Left renal pelvis (tissue), 4 donors: ENCODE measurements around the gene SLC38A11. TPM values are rescaled to one million over a fixed set of nuclear protein-coding genes. Genes with fewer than 3 reads are reported as not detected.
"Not testable (repeated sequence)": the region's sequence is repeated elsewhere in the genome, so short reads cannot be mapped to it uniquely, and the experiment has no call there.

Experiments used
- DNase-seq, 4 donors: peaks; one replicate each; pipeline ENCODE4 v3.0.0-alpha.2; 2013; ENCODE audit warnings: low read depth in 4 of 4, low spot score in 3 of 4
- polyA plus RNA-seq, 4 donors: library from polyadenylated mRNA; unstranded; fragments of 120-200 nt; gene quantifications; one replicate each; pipeline ENCODE4 v1.2.1, GENCODE V29; 2013; ENCODE audit not compliant: insufficient read length in 4 of 4

Gene SLC38A11
- polyA plus RNA-seq, 4 donors, result 0.34 to 19.2 (median 11.6) TPM

GRCh38 chr2:164887434-164888144 lies 67.7 kb downstream of the SLC38A11 start:
- no peak for DNase-seq

DNA sequence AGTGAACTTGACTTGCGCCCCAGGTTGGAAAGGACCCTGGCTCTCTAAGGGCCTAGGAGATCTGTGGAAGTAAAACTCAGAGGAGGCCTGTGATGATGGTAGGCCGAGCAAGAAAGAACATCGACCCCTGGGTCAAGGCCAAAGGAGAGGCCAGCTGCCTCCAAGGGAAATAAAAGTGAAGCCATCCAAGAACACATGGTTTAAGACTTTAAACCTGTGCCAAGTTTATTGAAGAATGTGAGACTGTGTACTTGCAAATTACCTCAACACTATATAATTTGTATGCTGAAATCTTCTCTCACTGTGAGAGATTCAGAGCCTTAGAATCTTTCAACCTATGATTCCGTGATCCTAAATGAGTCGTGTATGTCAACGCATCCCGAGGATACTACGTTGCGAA lies 73.0 kb downstream of the SLC38A11 start:
- no peak for DNase-seq

DNA sequence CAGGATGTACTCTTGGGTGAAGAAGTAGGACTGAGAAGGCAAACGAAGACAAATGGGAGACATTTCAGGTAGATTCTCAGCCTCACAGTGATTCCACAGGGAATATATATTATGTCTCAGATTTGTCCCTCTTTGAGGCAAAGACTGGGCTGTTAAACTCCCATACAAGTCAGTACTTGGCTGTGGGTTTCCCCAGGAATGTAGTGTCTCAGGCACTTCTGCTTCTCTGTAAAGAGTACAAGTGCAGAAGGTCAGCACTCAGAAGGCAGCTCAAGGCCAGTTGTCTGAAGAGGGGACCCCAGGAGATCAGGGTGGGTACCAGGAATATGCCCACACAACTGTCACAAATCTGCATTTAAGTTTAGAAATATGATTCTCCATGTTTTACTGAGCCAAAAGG lies 73.8 kb downstream of the SLC38A11 start:
- no peak for DNase-seq

- no peak for DNase-seq
These were observed 75.3 kb downstream of the SLC38A11 start for GRCh38 chr2:164879901-164880535.

GRCh38 chr2:164877927-164878326 lies 77.4 kb downstream of the SLC38A11 start:
- no peak for DNase-seq

DNA sequence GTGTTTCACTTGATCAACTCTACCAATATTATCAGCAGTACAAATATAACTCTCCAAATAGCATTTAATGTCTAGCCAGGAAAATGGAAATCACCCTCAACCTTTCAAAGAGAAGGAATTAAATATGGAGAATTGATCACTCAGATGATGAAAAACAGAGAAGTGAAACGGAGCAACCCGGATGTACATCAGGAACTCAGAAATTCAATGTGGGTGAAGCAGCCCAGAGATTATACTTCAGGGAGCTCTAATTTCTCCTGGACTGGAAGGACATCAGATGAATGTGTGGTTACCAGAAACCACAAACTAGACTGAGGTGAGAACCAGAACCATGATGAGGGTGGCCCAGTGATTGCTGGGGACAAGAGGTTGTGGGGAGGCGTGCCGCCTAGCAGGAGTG lies 78.2 kb downstream of the SLC38A11 start:
- no peak for DNase-seq

DNA sequence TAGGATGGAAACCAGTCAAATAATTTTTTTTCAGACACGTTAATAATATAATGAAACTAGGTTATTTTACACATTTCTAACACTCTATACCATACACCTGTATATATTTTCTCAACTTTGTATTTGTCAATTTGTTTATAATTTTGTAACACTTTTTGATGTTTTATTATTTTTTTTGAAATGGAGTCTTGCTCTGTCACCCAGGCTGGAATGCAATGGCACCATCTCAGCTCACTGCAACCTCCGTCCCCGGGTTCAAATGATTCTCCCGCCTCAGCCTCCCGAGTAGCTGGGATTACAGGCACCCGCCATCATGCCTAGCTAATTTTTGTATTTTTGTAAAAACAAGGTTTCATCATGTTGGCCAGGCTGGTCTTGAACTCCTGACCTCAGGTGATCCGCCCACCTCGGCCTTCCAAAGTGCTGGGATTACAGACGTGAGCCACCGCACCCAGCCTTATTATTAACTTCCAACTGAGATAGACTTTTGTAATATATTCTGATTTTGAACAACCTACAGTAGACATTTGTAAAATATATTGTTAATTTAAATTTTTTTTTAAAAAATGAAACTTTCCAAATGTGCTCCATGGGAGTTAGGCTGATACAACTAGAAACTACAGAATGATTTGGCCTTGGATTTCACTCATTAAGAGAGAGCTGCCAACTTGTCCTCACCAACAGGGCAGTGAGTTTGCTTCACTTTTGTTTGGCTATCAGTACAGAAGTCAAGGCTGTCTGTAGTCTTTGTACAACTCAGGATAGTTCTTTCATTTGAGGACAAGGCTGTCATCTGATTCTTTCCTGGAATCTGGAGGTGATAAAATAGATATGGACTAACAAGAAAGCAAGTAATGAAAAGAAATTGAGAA lies 79.8 kb downstream of the SLC38A11 start:
- DNase-seq, result no peak

- DNase-seq, result no peak
These were observed 82.0 kb downstream of the SLC38A11 start for GRCh38 chr2:164873210-164873908.

GRCh38 chr2:164871404-164871803 lies 83.9 kb downstream of the SLC38A11 start:
- no peak for DNase-seq

GRCh38 chr2:164869420-164869772 lies 85.9 kb downstream of the SLC38A11 start:
- no peak for DNase-seq

GRCh38 chr2:164868563-164869419 lies 86.5 kb downstream of the SLC38A11 start:
- DNase-seq, result no peak

GRCh38 chr2:164867779-164868397 lies 87.4 kb downstream of the SLC38A11 start:
- no peak for DNase-seq

DNA sequence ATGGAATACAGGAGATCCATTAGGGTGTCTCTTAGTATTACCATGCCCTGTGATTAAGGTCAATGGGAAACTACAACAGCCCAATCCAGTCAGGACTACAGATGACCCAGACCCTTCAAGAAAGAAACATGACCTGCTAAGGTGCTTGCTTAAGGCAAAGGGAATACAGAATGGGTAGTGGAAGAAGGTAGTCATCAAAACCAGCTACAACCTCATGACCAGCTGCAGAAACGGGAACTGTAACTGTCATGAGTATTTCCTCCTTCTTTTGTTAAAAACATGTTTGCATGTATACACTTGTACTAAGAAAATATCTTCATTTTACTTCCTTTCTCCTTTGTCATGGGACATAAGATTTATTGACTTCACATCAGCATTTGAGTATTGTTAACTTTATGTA lies 88.9 kb downstream of the SLC38A11 start:
- DNase-seq, result not testable (repeated sequence)

- DNase-seq, result no peak
These were observed 94.7 kb downstream of the SLC38A11 start for GRCh38 chr2:164860694-164861042.

DNA sequence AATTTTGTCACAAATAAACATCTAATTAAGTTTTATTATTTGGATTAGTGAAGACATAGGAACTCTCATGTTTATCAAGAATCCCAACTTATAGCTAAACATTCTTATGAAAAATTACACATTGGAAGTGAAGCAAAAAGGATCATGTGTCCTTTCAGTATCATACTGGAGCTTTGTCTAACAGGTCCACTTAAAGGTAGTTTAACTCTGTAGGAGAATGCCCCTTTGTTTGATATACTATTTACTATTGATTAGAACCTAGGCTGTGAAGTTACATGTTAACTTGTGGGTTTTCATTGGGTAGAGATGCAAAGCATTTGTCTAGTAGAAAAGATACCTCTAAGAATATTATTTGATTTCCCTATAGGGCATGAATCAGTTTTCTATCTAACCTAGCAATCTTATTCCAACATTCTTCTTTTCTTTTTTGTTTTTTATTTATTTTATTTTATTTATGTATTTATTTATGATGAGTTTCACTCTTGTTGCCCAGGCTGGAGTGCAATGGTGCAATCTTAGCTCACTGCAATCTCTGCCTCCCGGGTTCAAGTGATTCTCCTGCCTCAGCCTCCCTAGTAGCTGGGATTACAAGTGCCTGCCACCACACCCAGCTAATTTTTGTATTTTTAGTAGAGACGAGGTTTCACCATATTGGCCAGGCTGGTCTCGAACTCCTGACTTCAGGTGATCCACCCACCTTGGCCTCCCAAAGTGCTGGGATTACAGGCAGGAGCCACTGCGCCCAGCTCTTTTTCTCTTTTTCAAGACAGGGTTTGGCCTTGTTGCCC lies 95.2 kb downstream of the SLC38A11 start:
- not testable (repeated sequence) for DNase-seq

DNA sequence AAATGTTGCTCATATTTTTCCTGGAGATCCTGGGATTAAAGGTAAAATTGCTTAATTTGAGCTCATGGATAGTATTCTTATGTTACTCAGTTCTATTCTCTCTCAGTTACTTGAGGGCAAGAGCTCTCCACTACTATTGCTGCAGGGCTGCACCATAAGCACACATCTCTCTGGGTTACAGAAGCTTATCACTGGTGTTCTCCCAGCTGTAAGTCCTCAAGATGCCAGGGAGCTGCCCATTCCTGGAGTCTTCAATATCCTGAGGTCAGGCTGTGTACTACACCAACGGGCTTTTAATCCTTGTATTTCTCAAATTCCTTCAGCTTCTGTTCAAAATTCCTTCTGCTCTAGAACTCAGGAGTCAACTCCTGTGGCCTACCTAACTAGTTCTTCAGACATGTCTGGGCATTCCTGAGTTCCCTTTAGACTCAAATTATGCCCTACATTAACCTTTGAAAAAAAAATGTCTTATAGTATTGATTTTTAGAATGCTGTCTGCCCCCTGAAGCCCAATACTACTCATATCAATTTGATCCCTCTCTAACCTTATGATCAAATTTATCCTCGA lies 96.0 kb downstream of the SLC38A11 start:
- no peak for DNase-seq

DNA sequence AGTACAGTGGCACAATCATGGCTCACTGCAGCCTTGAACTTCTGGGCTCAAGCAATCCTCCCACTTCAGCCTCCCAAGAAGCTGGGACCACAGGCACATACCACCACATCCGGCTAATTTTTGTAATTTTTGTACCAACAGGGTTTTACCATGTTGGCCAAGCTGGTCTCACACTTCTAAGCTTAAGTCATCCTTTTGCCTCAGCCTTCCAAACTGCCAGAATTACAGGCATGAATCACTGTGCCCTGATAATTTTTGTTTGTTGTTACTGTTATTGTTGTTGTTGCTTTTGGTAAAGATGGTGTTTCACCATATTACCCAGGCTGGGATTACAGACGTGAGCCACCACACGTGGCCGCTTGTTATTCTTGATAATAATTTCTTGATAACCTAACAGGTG lies 103.2 kb downstream of the SLC38A11 start:
- DNase-seq, result no peak

- DNase-seq, result no peak
These were observed 105.1 kb downstream of the SLC38A11 start for GRCh38 chr2:164850235-164850634.

DNA sequence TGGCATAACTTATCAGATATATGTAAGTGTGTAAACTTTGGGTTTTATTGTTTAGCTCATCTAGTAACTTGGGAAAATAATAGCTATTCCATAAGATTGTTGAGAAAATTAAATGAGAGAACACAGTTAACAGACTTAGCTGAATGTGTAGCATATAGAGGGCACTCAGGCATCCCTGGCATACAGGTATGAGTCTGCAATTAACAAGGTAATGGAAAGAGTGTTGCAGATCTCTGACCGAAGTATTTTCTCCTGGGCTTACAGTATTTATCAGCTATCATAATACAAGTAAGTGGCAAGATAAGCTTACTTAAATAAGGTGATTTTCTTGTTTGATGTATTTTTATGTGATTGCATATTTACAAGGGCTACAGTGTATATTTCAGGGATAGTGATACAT lies 105.8 kb downstream of the SLC38A11 start:
- no peak for DNase-seq
